ENCODE results near the gene CADM2. TPM values are rescaled to one million over a fixed set of nuclear protein-coding genes. Genes with fewer than 3 reads are reported as not detected.

The CADM2 gene
- total RNA-seq, 1 experiment from 2014 or later, result 10.9 TPM

GRCh38 chr3:85697156-85697555, 738.4 kb downstream of the CADM2 start:
- Histone ChIP-seq H4K91ac (ENCODE audit: insufficient read length, low read depth, low read length) (no peak overlapping the region), H3K4me2 (ENCODE audit: insufficient read depth, insufficient read length, low read length) (no peak overlapping the region), H3K79me1 (ENCODE audit: insufficient read depth, low read depth, low read length, poor library complexity, severe bottlenecking) (no peaks in the 10 kb centered on the region), H3K23ac (ENCODE audit: insufficient read length, low read depth, low read length) (no peak overlapping the region), H3K9ac (ENCODE audit: extremely low read depth, insufficient read length, low read length) (no peak overlapping the region), H3K79me2 (ENCODE audit: insufficient read depth, low read length) (no peaks in the 10 kb centered on the region), H2AFZ (ENCODE audit: low read length) (no peak overlapping the region), H2BK12ac (ENCODE audit: insufficient read length, low read depth, low read length) (no peak overlapping the region), H3K4me1 (ENCODE audit: insufficient read depth, low read length) (no peaks in the 10 kb centered on the region), H3K18ac (ENCODE audit: insufficient read length, low read depth, low read length) (no peak overlapping the region), H4K20me1 (ENCODE audit: control insufficient read depth, insufficient read depth, insufficient read length) (no peaks in the 10 kb centered on the region), H3K27ac (ENCODE audit: insufficient read length, low read depth, low read length) (no peak overlapping the region), H3K4ac (ENCODE audit: low read depth, low read length) (no peak overlapping the region), H3K23me2 (ENCODE audit: insufficient read length, low read depth, low read length, poor library complexity, severe bottlenecking) (no peaks in the 10 kb centered on the region), H3T11ph (ENCODE audit: low read length) (no peak overlapping the region), H2BK5ac (ENCODE audit: insufficient read length, low read length) (no peak overlapping the region), H3K14ac (ENCODE audit: insufficient read depth, low read length) (no peak overlapping the region), H4K8ac (replicated peaks; ENCODE audit: insufficient read length, low read depth, low read length) (no peak overlapping the region), H2BK120ac (ENCODE audit: low read depth, low read length, poor library complexity, severe bottlenecking) (no peak overlapping the region), H3K9me3 (ENCODE audit: control insufficient read depth, low read depth, low read length) (no peaks in the 10 kb centered on the region), H3K56ac (ENCODE audit: insufficient read length, low read depth, low read length) (no peak overlapping the region), H3K27me3 (ENCODE audit: insufficient read depth, low read length) (no peaks in the 10 kb centered on the region), H4K5ac (ENCODE audit: insufficient read length, low read depth, low read length) (no peak overlapping the region), H2BK20ac (ENCODE audit: low read depth, low read length, poor library complexity, severe bottlenecking) (no peak overlapping the region), H2AK5ac (ENCODE audit: insufficient read length, low read length) (no peak overlapping the region), H2BK15ac (ENCODE audit: low read depth, low read length) (no peak overlapping the region)
- Mint-ChIP-seq H3K4me1 (peaks cover 2 to 3% of the 10 kb centered on the region in 2 experiments; a peak in 2 of 4 replicates), H3K27me3 (ENCODE audit: low read depth) (no peaks in the 10 kb centered on the region), H3K27ac (no peak overlapping the region), H3K9me3 (peaks cover 15 to 23% of the 10 kb centered on the region in 2 experiments), H3K36me3 (ENCODE audit: insufficient read depth in 1 of 3, low read depth in 3 of 3) (peaks cover 10 to 23% (median 11%) of the 10 kb centered on the region in 3 experiments; a peak in 6 of 7 replicates), H3K4me3 (no peak overlapping the region)
- TF ChIP-seq CTCF (conservative IDR thresholded peaks at IDR 0.05), result no peak
- no peak for DNase-seq
- whole genome bisulfite sequencing (ENCODE audit: extremely low coverage, insufficient read length, low lambda C conversion rate), result no CpG with 5 or more reads among the region's 1 CpG

Data from H9 (cell line).